HCT116 (cell line): ENCODE measurements around the gene C20orf144. TPM values are rescaled to one million over a fixed set of nuclear protein-coding genes. Genes with fewer than 3 reads are reported as not detected.

ENCODE experiments used
- ATAC-seq: fragments of 200-7000 bp; cut with Tn5 transposase; 2 replicates; pipeline ENCODE4 v1.9.1; 2020; ENCODE audit warnings: mild to moderate bottlenecking, moderate library complexity
- BruUV-seq: library from RNA; stranded (reverse); fragments of 400-500 nt; replicated peaks from 2 replicates; lab custom pipeline; 2021; lab: Mats Ljungman, UMichigan
- CTCF ChIA-PET: fragments of 300-600 bp; sonication (Branson Sonifier 250); formaldehyde crosslinking; loops from one replicate; lab custom pipeline; 2021; ENCODE audit warnings: antibody characterized with exemption; lab: Charles Lee
- POLR2A ChIA-PET: fragments of 300-600, 350-600 bp; sonication (Branson Sonifier 250); formaldehyde crosslinking; loops from one replicate; lab custom pipeline; 2021; ENCODE audit warnings: antibody characterized with exemption; lab: Charles Lee
- RAD21 ChIA-PET, 2 experiments: fragments of 300-600 bp; sonication (Branson Sonifier 250); formaldehyde crosslinking; loops; one replicate each; lab custom pipeline; 2023; ENCODE audit warnings: low total read pairs in 2 of 2; ENCODE audit not compliant: uncharacterized antibody in 2 of 2, unreplicated experiment in 2 of 2, low non-redundant PET in 1 of 2; lab: Charles Lee
- DNase-seq: peaks from one replicate; pipeline ENCODE4 v3.0.0-alpha.2; 2010; ENCODE audit warnings: low read depth, low spot score
- H2AFZ ChIP-seq: fragments of 200-600 bp; shearing (Covaris generic), sonication (generic); 2 replicates; pipeline ENCODE4 v1.6.1; 2017; ENCODE audit warnings: low read depth, mixed run types, mixed read lengths, antibody characterized with exemption, low read length; ENCODE audit not compliant: poor library complexity, severe bottlenecking
- H3K27ac ChIP-seq: 2 replicates; pipeline ENCODE4 v1.5.1; 2012; ENCODE audit warnings: low read depth, low read length
- H3K27me3 ChIP-seq: fragments of 200-600 bp; sonication (generic); 2 replicates; pipeline ENCODE4 v1.6.1; 2016; ENCODE audit warnings: mixed run types, low read length, mixed read lengths; ENCODE audit not compliant: insufficient read depth
- H3K36me3 ChIP-seq, 2 experiments: fragments of 200-500 bp in 1 of 2; fragments of 200-600 bp in 1 of 2; sonication (Bioruptor generic) in 1 of 2; sonication (generic) in 1 of 2; 2 replicates each; pipeline versions ENCODE4 v1.5.1 to v1.6.1; 2014 to 2016; ENCODE audit warnings: low read length in 2 of 2, inconsistent platforms in 1 of 2, mixed read lengths in 1 of 2, mixed run types in 1 of 2; ENCODE audit not compliant: insufficient read depth in 2 of 2, control insufficient read depth in 1 of 2
- H3K4me1 ChIP-seq, 2 experiments: fragments of 200-600 bp in 1 of 2; sonication (generic) in 1 of 2; 2 replicates each; pipeline versions ENCODE4 v1.5.1 to v1.6.1; 2012 to 2017; ENCODE audit warnings: low read length in 2 of 2, inconsistent platforms in 1 of 2, mild to moderate bottlenecking in 1 of 2, mixed read lengths in 1 of 2, mixed run types in 1 of 2, moderate library complexity in 1 of 2; ENCODE audit not compliant: insufficient read depth in 2 of 2, control insufficient read depth in 1 of 2
- H3K4me2 ChIP-seq: fragments of 200-600 bp; sonication (generic); 2 replicates; pipeline ENCODE4 v1.6.1; 2017; ENCODE audit warnings: mixed run types, low read length, mixed read lengths
- H3K4me3 ChIP-seq, 2 experiments: fragments of 200-600 bp in 1 of 2; sonication (generic) in 1 of 2; replicated peaks in 1 of 2; 2 replicates each; pipeline ENCODE4 v1.5.1; 2011 to 2016; ENCODE audit warnings: low read length in 2 of 2, control low read depth in 1 of 2, low read depth in 1 of 2, mild to moderate bottlenecking in 1 of 2, mixed read lengths in 1 of 2, mixed run types in 1 of 2
- H3K79me2 ChIP-seq: fragments of 200-600 bp; sonication (generic); 2 replicates; pipeline ENCODE4 v1.6.1; 2017; ENCODE audit warnings: mild to moderate bottlenecking, mixed run types, low read length, moderate library complexity, mixed read lengths; ENCODE audit not compliant: insufficient read depth
- H3K9ac ChIP-seq: fragments of 200-600 bp; sonication (generic); 2 replicates; pipeline ENCODE4 v1.6.1; 2016; ENCODE audit warnings: low read length, mixed read lengths
- H3K9me2 ChIP-seq: fragments of 200-600 bp; sonication (generic), shearing (Covaris generic); 2 replicates; pipeline ENCODE4 v1.6.1; 2017; ENCODE audit warnings: mixed run types, mild to moderate bottlenecking, moderate library complexity; ENCODE audit not compliant: insufficient read depth
- H3K9me3 ChIP-seq, 2 experiments: fragments of 200-500 bp in 1 of 2; fragments of 200-600 bp in 1 of 2; sonication (Bioruptor generic) in 1 of 2; sonication (generic) in 1 of 2; 2 replicates each; pipeline ENCODE4 v1.6.1; 2014 to 2017; ENCODE audit warnings: low read length in 2 of 2, mixed read lengths in 2 of 2, inconsistent platforms in 1 of 2, low read depth in 1 of 2, mild to moderate bottlenecking in 1 of 2, mixed run types in 1 of 2, moderate library complexity in 1 of 2; ENCODE audit not compliant: control insufficient read depth in 1 of 2, insufficient read depth in 1 of 2
- H4K20me1 ChIP-seq: fragments of 200-600 bp; sonication (generic), shearing (Covaris generic); 2 replicates; pipeline ENCODE4 v1.6.1; 2017; ENCODE audit warnings: mixed run types, mild to moderate bottlenecking, moderate library complexity; ENCODE audit not compliant: insufficient read depth
- FOSL1 ChIP-seq: IDR thresholded peaks from 2 replicates; pipeline ENCODE4 v1.6.1; 2012; ENCODE audit warnings: low read depth
- YY1 ChIP-seq: IDR thresholded peaks from 2 replicates; pipeline ENCODE4 v1.6.1; 2011; ENCODE audit warnings: low read length, low read depth, moderate library complexity, mild to moderate bottlenecking; ENCODE audit not compliant: insufficient replicate concordance; ENCODE audit errors: extremely low read depth
- ZFX ChIP-seq: fragments of 450-650 bp; IDR thresholded peaks from 2 replicates; pipeline ENCODE4 v1.6.1; 2017
- intact Hi-C: fragments of 100-400 bp; cut with micrococcal nuclease; formaldehyde crosslinking; loops from 2 replicates; pipeline ENCODE4 v1.10.0; 2022
- total RNA-seq: library from RNA; stranded (reverse); gene quantifications from one replicate; pipeline ENCODE4 v1.2.1, GENCODE V29; 2021; ENCODE audit not compliant: unreplicated experiment
- TF ChIP-seq, protein P1 (sequence below): IDR thresholded peaks from 2 replicates; pipeline ENCODE4 v1.6.1; 2011; ENCODE audit warnings: mild to moderate bottlenecking, low read length, moderate library complexity; ENCODE audit not compliant: insufficient replicate concordance; ENCODE audit errors: extremely low read depth
- TF ChIP-seq, protein P2 (sequence below), 3 experiments: fragments of 200-600 bp in 1 of 3; sonication (generic) in 1 of 3; IDR thresholded peaks in 2 of 3; conservative IDR thresholded peaks in 1 of 3; 2 replicates each; pipeline ENCODE4 v1.5.1; 2012 to 2017; ENCODE audit warnings: low read depth in 2 of 3, low read length in 2 of 3, antibody characterized with exemption in 1 of 3, borderline replicate concordance in 1 of 3, control low read depth in 1 of 3, mild to moderate bottlenecking in 1 of 3, mixed read lengths in 1 of 3, mixed run types in 1 of 3, moderate library complexity in 1 of 3; ENCODE audit not compliant: insufficient read depth in 1 of 3

The C20orf144 gene
- total RNA-seq, 1 experiment from 2014 or later, result 0.37 TPM

DNA sequence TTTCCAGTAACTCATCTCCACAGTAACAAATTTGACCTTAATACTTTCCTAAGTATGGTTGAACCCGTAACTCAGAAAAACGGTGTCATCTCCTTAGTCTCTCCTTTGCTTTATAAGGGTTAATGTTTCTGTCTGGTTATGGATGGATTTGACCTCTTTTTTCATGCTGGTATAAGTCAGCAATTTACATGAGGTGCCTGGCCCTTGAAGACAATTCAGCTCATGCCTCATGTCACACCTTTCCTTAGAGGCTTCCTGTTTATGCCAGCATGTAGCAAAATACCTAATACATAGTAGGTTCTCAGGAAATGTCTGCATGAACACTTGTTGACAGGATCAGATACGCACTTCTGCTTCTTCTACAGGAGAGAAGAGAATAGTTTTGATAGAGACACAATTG lies 37.7 kb upstream of the C20orf144 start (continued):
- TF ChIP-seq, protein P1, sequence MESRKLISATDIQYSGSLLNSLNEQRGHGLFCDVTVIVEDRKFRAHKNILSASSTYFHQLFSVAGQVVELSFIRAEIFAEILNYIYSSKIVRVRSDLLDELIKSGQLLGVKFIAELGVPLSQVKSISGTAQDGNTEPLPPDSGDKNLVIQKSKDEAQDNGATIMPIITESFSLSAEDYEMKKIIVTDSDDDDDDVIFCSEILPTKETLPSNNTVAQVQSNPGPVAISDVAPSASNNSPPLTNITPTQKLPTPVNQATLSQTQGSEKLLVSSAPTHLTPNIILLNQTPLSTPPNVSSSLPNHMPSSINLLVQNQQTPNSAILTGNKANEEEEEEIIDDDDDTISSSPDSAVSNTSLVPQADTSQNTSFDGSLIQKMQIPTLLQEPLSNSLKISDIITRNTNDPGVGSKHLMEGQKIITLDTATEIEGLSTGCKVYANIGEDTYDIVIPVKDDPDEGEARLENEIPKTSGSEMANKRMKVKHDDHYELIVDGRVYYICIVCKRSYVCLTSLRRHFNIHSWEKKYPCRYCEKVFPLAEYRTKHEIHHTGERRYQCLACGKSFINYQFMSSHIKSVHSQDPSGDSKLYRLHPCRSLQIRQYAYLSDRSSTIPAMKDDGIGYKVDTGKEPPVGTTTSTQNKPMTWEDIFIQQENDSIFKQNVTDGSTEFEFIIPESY, result no peak
- TF ChIP-seq YY1, result no peak

DNA sequence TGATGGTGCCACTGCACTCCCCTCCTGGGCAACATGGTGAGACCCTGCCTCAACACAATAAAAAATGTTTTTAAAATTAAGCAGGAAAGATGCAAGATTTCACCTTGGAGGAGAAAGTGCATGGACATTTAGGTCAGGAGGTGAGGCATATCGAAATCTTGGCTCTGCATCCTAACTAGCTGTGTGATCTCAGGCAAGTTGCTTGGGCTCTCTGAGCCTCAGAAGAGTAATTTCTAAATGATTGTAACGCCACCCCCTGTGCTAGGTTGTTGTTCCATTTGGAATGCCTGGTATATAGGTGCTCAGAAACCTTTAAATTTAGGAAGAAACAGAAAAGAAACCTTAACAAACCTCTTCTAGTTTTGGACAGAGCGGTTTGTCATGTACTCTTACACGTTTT lies 35.9 kb upstream of the C20orf144 start:
- TF ChIP-seq FOSL1 (no peak), ZFX (no peak)
- TF ChIP-seq, protein P2, sequence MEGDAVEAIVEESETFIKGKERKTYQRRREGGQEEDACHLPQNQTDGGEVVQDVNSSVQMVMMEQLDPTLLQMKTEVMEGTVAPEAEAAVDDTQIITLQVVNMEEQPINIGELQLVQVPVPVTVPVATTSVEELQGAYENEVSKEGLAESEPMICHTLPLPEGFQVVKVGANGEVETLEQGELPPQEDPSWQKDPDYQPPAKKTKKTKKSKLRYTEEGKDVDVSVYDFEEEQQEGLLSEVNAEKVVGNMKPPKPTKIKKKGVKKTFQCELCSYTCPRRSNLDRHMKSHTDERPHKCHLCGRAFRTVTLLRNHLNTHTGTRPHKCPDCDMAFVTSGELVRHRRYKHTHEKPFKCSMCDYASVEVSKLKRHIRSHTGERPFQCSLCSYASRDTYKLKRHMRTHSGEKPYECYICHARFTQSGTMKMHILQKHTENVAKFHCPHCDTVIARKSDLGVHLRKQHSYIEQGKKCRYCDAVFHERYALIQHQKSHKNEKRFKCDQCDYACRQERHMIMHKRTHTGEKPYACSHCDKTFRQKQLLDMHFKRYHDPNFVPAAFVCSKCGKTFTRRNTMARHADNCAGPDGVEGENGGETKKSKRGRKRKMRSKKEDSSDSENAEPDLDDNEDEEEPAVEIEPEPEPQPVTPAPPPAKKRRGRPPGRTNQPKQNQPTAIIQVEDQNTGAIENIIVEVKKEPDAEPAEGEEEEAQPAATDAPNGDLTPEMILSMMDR (IDR thresholded peaks at IDR 0.05 in 2 of 3, conservative IDR thresholded peaks at IDR 0.05 in 1 of 3; ENCODE audit: borderline replicate concordance in 1 of 3, insufficient read depth in 1 of 3, low read depth in 2 of 3, low read length in 2 of 3), result no peak
- Histone ChIP-seq H3K9me3 (no peaks in the 10 kb centered on the region), H3K4me1 (no peaks in the 10 kb centered on the region), H3K79me2 (no peaks in the 10 kb centered on the region), H2AFZ (no peak overlapping the region), H3K4me3 (no peak overlapping the region), H3K9me2 (no peaks in the 10 kb centered on the region), H4K20me1 (no peaks in the 10 kb centered on the region), H3K36me3 (no peaks in the 10 kb centered on the region; a peak in 1 of 4 replicates), H3K27ac (no peak overlapping the region), H3K27me3 (no peaks in the 10 kb centered on the region), H3K4me2 (no peak overlapping the region), H3K9ac (no peak overlapping the region)
- ChIA-PET RAD21 (no interaction called here), POLR2A (no interaction called here), CTCF (no interaction called here)
- ATAC-seq, result no peak
- no TSS peak for BruUV-seq
- intact Hi-C loops, result no loop called here
- no peak for DNase-seq
